WTC11 (cell line): ENCODE results near the gene ANKRD52.

Experiments
- TEAD4 ChIP-seq: sonication (generic); formaldehyde crosslinking; IDR thresholded peaks from 2 replicates; pipeline ENCODE4 v1.8.0; 2022; ENCODE audit warnings: mild to moderate bottlenecking, missing genetic modification reagents
- ZSCAN18 ChIP-seq: fragments of 250-450 bp; sonication (Bioruptor Pico); IDR thresholded peaks from 2 replicates; pipeline ENCODE4 v2.1.2; 2022; ENCODE audit warnings: mild to moderate bottlenecking, moderate library complexity
- TF ChIP-seq, protein P1 (sequence below): fragments of 200-600 bp; IDR thresholded peaks from 2 replicates; pipeline ENCODE4 v1.8.0; 2022; ENCODE audit warnings: antibody characterized with exemption

GRCh38 chr12:56188778-56189098, 69.4 kb downstream of the ANKRD52 start:
- TF ChIP-seq TEAD4 (CRISPR knock-in tag) = no peak
- TF ChIP-seq, protein P1, sequence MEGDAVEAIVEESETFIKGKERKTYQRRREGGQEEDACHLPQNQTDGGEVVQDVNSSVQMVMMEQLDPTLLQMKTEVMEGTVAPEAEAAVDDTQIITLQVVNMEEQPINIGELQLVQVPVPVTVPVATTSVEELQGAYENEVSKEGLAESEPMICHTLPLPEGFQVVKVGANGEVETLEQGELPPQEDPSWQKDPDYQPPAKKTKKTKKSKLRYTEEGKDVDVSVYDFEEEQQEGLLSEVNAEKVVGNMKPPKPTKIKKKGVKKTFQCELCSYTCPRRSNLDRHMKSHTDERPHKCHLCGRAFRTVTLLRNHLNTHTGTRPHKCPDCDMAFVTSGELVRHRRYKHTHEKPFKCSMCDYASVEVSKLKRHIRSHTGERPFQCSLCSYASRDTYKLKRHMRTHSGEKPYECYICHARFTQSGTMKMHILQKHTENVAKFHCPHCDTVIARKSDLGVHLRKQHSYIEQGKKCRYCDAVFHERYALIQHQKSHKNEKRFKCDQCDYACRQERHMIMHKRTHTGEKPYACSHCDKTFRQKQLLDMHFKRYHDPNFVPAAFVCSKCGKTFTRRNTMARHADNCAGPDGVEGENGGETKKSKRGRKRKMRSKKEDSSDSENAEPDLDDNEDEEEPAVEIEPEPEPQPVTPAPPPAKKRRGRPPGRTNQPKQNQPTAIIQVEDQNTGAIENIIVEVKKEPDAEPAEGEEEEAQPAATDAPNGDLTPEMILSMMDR = no peak
- TF ChIP-seq ZSCAN18 = no peak
